ENCODE results near the gene GABRD.

The GABRD gene

DNA sequence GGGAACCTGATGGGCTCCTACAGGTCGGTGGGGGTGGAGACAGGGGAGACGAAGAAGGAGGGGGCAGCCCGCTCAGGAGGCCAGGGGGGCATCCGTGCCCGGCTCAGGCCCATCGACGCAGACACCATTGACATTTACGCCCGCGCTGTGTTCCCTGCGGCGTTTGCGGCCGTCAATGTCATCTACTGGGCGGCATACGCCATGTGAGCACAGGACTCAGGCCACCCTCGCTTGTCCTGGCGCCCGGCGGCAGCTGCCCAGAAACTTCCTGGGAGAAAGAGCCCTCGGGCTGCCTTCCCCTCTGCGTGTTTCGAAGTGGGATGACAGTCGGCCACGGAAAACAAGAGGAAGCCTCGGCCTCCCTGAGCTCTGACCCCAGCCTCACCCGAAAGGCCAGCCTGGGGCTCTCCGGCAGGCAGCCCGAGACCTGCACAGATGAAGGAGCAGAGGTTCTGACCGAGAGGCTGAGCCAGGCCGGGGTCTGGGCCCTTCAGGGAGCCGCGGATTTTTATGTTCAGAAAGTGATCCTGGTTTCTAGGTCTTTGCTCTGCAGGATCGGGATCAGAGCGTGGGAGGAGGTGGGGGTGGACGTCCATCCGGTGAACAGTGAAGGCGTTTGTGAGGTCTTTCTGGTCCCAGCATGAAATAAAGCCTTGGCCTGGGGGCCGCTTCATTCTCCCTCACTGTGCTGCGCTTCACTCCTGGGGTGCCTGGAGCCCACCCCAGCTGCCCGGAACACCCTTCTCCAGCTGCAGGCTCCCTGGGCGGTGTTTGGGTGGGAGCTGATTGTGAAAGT is 11.1 kb downstream of the GABRD start:
- TF ChIP-seq, protein P1, sequence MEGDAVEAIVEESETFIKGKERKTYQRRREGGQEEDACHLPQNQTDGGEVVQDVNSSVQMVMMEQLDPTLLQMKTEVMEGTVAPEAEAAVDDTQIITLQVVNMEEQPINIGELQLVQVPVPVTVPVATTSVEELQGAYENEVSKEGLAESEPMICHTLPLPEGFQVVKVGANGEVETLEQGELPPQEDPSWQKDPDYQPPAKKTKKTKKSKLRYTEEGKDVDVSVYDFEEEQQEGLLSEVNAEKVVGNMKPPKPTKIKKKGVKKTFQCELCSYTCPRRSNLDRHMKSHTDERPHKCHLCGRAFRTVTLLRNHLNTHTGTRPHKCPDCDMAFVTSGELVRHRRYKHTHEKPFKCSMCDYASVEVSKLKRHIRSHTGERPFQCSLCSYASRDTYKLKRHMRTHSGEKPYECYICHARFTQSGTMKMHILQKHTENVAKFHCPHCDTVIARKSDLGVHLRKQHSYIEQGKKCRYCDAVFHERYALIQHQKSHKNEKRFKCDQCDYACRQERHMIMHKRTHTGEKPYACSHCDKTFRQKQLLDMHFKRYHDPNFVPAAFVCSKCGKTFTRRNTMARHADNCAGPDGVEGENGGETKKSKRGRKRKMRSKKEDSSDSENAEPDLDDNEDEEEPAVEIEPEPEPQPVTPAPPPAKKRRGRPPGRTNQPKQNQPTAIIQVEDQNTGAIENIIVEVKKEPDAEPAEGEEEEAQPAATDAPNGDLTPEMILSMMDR (IDR thresholded peaks at IDR 0.05; ENCODE audit: low read depth, low read length, missing control alignments): no peak

DNA sequence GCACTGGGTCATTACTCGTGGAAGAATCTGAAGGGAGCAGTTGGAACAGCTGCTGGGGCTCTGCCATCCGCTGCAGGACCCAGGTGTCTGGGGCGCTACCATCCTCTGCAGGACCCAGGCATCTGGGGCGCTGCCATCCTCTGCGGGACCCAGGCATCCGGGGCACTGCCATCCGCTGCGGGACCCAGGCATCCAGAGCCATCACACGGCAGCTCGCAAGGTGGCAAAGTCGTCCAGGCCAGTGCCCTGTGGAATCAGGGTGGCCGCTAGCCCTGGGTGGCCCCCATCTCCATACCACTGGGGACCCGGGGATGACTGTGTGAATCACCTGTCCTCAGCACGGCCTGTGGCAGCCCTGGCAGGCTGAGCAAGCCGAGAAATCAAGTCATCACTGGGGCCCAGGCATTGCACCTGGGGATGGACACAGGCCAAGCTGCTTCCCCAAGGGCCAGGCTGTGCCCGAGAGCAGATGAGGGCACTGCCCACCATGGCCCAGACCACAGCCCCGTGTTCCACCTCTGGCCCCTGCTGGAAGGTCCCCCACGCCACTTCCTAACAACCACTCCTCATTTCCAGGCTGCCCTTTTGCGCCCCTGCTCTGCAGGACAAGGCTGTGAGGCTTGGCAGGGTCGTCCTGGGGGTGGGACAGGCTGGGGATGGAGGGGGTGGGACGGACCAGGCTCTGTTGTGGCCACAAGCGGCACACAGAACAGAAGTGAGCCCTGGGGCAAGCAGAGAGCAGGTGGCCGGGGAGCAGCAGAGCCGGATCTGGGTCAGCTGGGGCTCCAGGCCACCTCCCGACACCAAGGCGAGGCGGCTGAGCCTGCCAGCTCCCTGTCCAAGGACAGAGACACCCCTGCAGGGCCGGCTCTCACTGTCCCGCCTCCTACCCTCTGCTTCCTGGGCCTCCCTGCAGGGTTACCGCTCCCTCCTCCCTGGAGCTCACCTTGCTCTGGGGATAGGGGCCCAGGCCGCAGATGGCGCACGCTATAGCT is 12.7 kb downstream of the GABRD start:
- no peak overlapping the region for H3K4me3 ChIP-seq (replicated peaks; ENCODE audit: low read depth, low read length)
- DNase-seq (ENCODE audit: extremely low read depth, low read depth): no peak
- TF ChIP-seq, protein P1 (IDR thresholded peaks at IDR 0.05; ENCODE audit: low read depth, low read length, missing control alignments): no peak

More for the DNA sequence above, 11.1 kb downstream of the GABRD start:
- DNase-seq (ENCODE audit: extremely low read depth, low read depth): no peak
- no peak overlapping the region for H3K4me3 ChIP-seq (replicated peaks; ENCODE audit: low read depth, low read length)

DNA sequence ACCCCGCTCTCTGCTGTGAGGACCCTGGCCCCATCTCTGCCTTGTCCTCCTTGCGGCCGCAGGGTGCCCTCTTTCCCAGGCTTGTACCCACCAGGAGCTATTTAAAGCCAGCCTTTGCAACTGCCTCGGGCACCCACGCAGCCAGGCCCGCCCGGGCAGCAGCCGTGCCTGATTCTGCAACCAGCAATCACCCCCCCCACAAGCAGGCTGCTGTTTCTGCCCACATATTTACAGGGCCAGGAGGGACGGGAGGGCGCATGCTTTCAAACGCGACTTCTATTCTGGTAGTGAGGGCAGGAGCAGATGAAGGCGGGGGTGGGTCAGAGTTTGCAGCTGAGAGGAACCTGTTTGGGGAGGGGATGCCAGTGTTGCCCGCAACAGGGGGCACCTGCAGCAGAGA is 13.6 kb downstream of the GABRD start:
- TF ChIP-seq, protein P1 (IDR thresholded peaks at IDR 0.05; ENCODE audit: low read depth, low read length, missing control alignments): no peak
- no peak for DNase-seq (ENCODE audit: extremely low read depth, low read depth)
- H3K4me3 ChIP-seq (replicated peaks; ENCODE audit: low read depth, low read length): no peak overlapping the region

DNA sequence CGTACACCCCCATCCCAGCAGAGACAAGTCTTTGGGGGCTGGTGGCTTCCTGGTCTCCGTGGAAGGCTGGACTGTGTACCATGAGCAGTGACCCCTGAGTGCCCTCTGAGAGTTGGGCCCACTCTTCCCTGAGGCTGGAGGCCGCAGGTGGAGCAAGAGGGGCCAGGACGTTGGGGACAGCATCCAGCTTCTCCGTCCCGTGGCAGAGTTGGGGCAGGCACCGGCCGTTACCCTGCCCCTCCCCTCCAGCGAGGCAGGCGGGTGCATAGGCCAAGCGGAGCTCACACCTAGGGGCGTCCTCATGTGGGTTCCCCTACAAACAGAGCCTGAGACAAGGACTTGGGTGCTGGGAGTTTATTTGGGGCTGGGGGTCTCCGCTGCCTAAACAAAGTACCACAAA is 14.0 kb downstream of the GABRD start:
- TF ChIP-seq, protein P1 (IDR thresholded peaks at IDR 0.05; ENCODE audit: low read depth, low read length, missing control alignments): no peak
- no peak for DNase-seq (ENCODE audit: extremely low read depth, low read depth)
- no peak overlapping the region for H3K4me3 ChIP-seq (replicated peaks; ENCODE audit: low read depth, low read length)

DNA sequence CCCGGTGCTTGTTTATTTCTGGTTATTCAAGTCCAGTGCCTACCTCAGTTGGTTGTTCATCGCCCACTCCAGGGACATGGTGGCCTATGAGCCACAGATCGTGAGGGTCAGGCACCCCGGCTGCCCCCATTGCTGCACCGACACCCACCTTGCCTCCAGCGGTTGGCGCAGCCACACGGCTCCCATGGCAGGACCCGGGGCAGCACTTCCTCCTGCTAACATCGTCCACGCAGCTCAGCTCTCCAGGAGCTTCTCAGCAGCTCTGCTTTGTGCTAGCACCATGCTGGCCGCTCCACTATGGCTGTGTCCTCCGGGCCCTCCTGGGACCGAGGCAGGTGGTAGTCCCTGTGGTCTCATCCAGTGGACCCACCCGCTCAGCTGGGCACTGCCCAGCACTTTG is 17.1 kb downstream of the GABRD start:
- TF ChIP-seq, protein P1 (IDR thresholded peaks at IDR 0.05; ENCODE audit: low read depth, low read length, missing control alignments): no peak
- H3K4me3 ChIP-seq (replicated peaks; ENCODE audit: low read depth, low read length): no peak overlapping the region

DNA sequence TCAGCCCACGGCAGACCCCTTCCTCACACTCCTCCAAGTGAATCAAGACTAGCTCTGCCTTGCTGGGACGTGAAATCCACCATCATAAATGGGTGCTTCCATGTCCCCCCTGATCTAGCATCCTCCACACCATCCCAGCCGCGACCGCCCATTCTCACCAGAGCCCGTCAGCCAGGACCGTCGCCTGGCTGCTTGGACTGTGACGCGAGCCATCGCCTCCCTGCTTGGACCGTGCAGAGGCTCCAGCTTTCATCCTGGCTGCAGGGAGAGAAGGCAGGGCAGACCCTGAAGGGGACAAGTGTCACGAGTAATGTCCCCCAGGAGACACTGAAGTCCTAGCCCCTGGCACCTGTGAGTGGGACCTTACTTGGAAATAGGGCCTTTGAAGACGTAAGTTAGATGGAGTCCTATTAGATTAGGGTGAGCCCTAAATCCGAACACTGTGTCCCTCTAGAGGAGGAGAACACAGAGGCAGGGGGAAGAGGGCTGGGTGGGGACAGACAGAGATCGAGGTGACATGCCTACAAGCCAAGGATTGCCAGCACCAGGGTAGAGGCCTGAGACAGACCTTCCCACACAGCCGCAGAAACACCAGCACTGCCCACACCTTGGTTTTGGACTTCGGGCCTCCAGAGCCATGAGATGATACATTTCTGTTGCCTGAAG is 18.3 kb downstream of the GABRD start:
- H3K4me3 ChIP-seq (replicated peaks; ENCODE audit: low read depth, low read length): no peak overlapping the region
- no peak for DNase-seq (ENCODE audit: extremely low read depth, low read depth)
- TF ChIP-seq, protein P1 (IDR thresholded peaks at IDR 0.05; ENCODE audit: low read depth, low read length, missing control alignments): no peak

More for the DNA sequence above, 17.1 kb downstream of the GABRD start:
- DNase-seq (ENCODE audit: extremely low read depth, low read depth): no peak

Measured in HFF-Myc (cell line).